ENCODE data around the gene MYEF2. TPM values are rescaled to one million over a fixed set of nuclear protein-coding genes. Genes with fewer than 3 reads are reported as not detected.

Gene MYEF2
- total RNA-seq, 1 donor from 2014 or later = 111 TPM

DNA sequence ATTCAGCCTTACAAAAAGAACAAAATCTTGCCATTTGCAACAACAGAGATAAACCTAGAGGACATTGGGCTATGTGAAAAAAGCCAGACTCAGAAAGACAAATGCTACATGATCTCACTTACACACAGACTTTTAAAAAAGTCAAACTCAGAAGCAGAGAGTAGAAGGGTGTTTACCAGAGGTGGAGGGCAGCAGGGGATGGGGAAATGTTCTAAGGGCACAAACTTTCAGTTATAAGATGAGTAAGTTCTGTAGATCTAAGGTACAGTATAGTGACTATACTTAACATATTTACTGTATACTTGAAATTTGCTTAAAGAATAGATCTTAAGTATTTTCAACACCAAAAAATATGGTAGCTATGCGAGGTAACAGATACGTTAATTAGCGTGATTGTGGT, 3.0 kb downstream of the MYEF2 start:
- DNase-seq (ENCODE audit: low spot score in 2 of 2, unreplicated experiment in 2 of 2) = no peak
- H3K4me1 Mint-ChIP-seq = peaks cover 18% of the 10 kb centered on the region
- H3K27me3 Mint-ChIP-seq (ENCODE audit: low read depth) = no peaks in the 10 kb centered on the region
- H3K27ac Mint-ChIP-seq = no peak overlapping the region
- H3K36me3 Mint-ChIP-seq = peaks cover 29% of the 10 kb centered on the region
- no peak overlapping the region for H3K4me3 Mint-ChIP-seq
- TF ChIP-seq, protein P1, sequence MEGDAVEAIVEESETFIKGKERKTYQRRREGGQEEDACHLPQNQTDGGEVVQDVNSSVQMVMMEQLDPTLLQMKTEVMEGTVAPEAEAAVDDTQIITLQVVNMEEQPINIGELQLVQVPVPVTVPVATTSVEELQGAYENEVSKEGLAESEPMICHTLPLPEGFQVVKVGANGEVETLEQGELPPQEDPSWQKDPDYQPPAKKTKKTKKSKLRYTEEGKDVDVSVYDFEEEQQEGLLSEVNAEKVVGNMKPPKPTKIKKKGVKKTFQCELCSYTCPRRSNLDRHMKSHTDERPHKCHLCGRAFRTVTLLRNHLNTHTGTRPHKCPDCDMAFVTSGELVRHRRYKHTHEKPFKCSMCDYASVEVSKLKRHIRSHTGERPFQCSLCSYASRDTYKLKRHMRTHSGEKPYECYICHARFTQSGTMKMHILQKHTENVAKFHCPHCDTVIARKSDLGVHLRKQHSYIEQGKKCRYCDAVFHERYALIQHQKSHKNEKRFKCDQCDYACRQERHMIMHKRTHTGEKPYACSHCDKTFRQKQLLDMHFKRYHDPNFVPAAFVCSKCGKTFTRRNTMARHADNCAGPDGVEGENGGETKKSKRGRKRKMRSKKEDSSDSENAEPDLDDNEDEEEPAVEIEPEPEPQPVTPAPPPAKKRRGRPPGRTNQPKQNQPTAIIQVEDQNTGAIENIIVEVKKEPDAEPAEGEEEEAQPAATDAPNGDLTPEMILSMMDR (IDR thresholded peaks at IDR 0.05; ENCODE audit: unreplicated experiment) = no peak
- H3K9me3 Mint-ChIP-seq = peaks cover 32% of the 10 kb centered on the region

DNA sequence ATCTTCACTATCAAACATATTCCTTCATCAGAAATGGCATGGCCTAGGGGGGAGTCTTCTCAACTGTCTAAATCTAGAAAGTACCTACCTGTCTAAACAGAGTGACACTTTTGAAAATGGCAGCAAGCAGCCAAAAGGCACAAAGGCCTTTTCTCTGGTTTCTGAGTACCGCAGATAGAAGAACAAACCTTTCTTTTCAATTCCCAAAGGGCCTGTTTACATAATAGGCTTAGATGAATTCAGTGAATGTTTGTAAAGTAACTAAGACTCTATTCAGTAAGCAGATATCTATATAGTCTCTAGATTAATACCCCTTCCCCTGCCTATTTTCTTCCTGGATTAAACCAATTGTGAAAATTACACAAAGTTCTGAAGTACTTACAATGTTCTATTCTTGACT, 7.1 kb downstream of the MYEF2 start:
- DNase-seq (ENCODE audit: low spot score in 2 of 2, unreplicated experiment in 2 of 2) = no peak
- H3K9me3 Mint-ChIP-seq = peaks cover 32% of the 10 kb centered on the region
- H3K4me3 Mint-ChIP-seq = no peak overlapping the region
- H3K27me3 Mint-ChIP-seq (ENCODE audit: low read depth) = no peaks in the 10 kb centered on the region
- TF ChIP-seq, protein P1 (IDR thresholded peaks at IDR 0.05; ENCODE audit: unreplicated experiment) = no peak
- H3K27ac Mint-ChIP-seq = no peak overlapping the region
- peaks cover 32% of the 10 kb centered on the region for H3K36me3 Mint-ChIP-seq
- H3K4me1 Mint-ChIP-seq = peaks cover 2% of the 10 kb centered on the region

- H3K27me3 Mint-ChIP-seq (ENCODE audit: low read depth) = no peaks in the 10 kb centered on the region
- DNase-seq (ENCODE audit: low spot score in 2 of 2, unreplicated experiment in 2 of 2) = no peak
- no peaks in the 10 kb centered on the region for H3K4me1 Mint-ChIP-seq
- H3K27ac Mint-ChIP-seq = no peak overlapping the region
- H3K4me3 Mint-ChIP-seq = no peak overlapping the region
- TF ChIP-seq, protein P1 (IDR thresholded peaks at IDR 0.05; ENCODE audit: unreplicated experiment) = no peak
- H3K36me3 Mint-ChIP-seq = peaks cover 26% of the 10 kb centered on the region
- H3K9me3 Mint-ChIP-seq = peaks cover 26% of the 10 kb centered on the region
These were observed 9.5 kb downstream of the MYEF2 start for GRCh38 chr15:48168616-48169015.

DNA sequence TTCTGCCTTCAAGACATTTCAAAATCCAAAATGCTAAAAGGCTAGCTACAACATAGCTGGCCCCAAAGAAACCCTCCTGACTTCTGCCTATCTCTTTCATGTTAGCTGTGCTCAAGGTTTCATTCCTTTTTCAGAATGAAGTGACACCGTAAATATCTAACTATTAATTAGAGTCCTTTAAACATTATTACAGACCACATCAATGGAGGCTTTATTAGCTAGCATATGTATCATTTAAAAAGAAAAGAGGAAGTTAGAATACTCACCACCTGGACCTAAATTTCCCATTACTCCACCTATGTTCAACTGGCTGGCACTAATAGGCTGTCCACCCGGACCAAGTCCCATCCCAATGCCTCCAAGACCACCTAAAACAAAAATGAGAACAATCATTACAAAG, 24.6 kb downstream of the MYEF2 start:
- Mint-ChIP-seq H3K4me1 (no peaks in the 10 kb centered on the region), H3K27me3 (ENCODE audit: low read depth) (no peaks in the 10 kb centered on the region), H3K36me3 (peaks cover 41% of the 10 kb centered on the region), H3K9me3 (no peaks in the 10 kb centered on the region), H3K4me3 (no peak overlapping the region), H3K27ac (no peak overlapping the region)
- no peak for DNase-seq (ENCODE audit: low spot score in 2 of 2, unreplicated experiment in 2 of 2)
- TF ChIP-seq, protein P1 (IDR thresholded peaks at IDR 0.05; ENCODE audit: unreplicated experiment) = no peak

DNA sequence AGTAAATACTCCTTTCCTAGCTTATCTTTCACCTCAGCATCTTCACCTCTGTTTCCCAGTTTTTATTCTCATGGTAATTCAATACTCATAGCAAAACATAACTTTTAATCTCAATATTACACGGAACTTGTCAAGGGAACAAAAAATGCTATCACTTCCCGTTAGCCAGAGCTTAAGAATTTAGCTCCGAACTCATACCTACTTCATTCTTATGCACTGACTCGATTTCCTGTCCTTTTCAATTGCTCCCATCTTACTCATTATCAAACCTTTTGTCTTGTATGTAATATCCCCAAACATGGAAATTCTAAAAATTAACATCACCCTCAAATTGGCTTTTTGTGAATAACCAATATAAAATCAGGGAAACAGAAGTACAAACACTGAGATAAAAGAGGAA, 28.2 kb downstream of the MYEF2 start:
- no peaks in the 10 kb centered on the region for H3K27me3 Mint-ChIP-seq (ENCODE audit: low read depth)
- H3K27ac Mint-ChIP-seq = no peak overlapping the region
- no peak for DNase-seq (ENCODE audit: low spot score in 2 of 2, unreplicated experiment in 2 of 2)
- no peak overlapping the region for H3K4me3 Mint-ChIP-seq
- TF ChIP-seq, protein P1 (IDR thresholded peaks at IDR 0.05; ENCODE audit: unreplicated experiment) = no peak
- no peaks in the 10 kb centered on the region for H3K9me3 Mint-ChIP-seq
- H3K36me3 Mint-ChIP-seq = peaks cover 38% of the 10 kb centered on the region
- H3K4me1 Mint-ChIP-seq = peaks cover 23% of the 10 kb centered on the region

GRCh38 chr15:48147358-48147757, 30.7 kb downstream of the MYEF2 start:
- H3K27ac Mint-ChIP-seq = peak overlapping the region; percentile 15
- no peaks in the 10 kb centered on the region for H3K27me3 Mint-ChIP-seq (ENCODE audit: low read depth)
- peaks cover 27% of the 10 kb centered on the region for H3K36me3 Mint-ChIP-seq
- TF ChIP-seq, protein P1 (IDR thresholded peaks at IDR 0.05; ENCODE audit: unreplicated experiment) = no peak
- no peaks in the 10 kb centered on the region for H3K9me3 Mint-ChIP-seq
- H3K4me3 Mint-ChIP-seq = no peak overlapping the region
- no peak for DNase-seq (ENCODE audit: low spot score in 2 of 2, unreplicated experiment in 2 of 2)
- peaks cover 40% of the 10 kb centered on the region for H3K4me1 Mint-ChIP-seq

Measured in mesothelial cell of epicardium (in vitro differentiated cells).